GM23338 (cell line): Measurements from ENCODE around the gene NBEAL2. TPM values are rescaled to one million over a fixed set of nuclear protein-coding genes. Genes with fewer than 3 reads are reported as not detected.

Experiments
- ATAC-seq: fragments of 200-7000 bp; cut with Tn5 transposase; 3 replicates; pipeline ENCODE4 v1.9.1; 2020
- DNase-seq: peaks from one replicate; pipeline ENCODE4 v3.0.0-alpha.2; 2015; ENCODE audit warnings: low spot score
- H2AFZ ChIP-seq: fragments of 200-600 bp; sonication (generic); 2 replicates; pipeline ENCODE4 v1.8.0; 2016; ENCODE audit warnings: antibody characterized with exemption, mild to moderate bottlenecking, moderate library complexity
- H3F3A ChIP-seq: fragments of 200-600 bp; sonication (generic); replicated peaks from 2 replicates; pipeline ENCODE4 v1.8.0; 2017; ENCODE audit warnings: antibody characterized with exemption, mixed run types, low read depth
- H3K27ac ChIP-seq: fragments of 200-600 bp; sonication (generic); 2 replicates; pipeline ENCODE4 v1.6.1; 2016; ENCODE audit warnings: low read depth
- H3K27me3 ChIP-seq: fragments of 200-600 bp; sonication (generic); 2 replicates; pipeline ENCODE4 v1.8.0; 2016; ENCODE audit warnings: mild to moderate bottlenecking, mixed run types, moderate library complexity; ENCODE audit not compliant: insufficient read depth
- H3K36me3 ChIP-seq: fragments of 200-600 bp; sonication (generic); 2 replicates; pipeline ENCODE4 v1.8.0; 2016; ENCODE audit warnings: mild to moderate bottlenecking; ENCODE audit not compliant: insufficient read depth
- H3K4me1 ChIP-seq: fragments of 200-600 bp; sonication (generic); 2 replicates; pipeline ENCODE4 v1.8.0; 2016; ENCODE audit warnings: mild to moderate bottlenecking, moderate library complexity; ENCODE audit not compliant: insufficient read depth
- H3K4me2 ChIP-seq: fragments of 200-600 bp; sonication (generic); 2 replicates; pipeline ENCODE4 v1.7.1; 2017; ENCODE audit warnings: mixed run types
- H3K4me3 ChIP-seq: fragments of 200-600 bp; sonication (generic); 2 replicates; pipeline ENCODE4 v1.6.1; 2016; ENCODE audit warnings: mixed run types
- H3K79me2 ChIP-seq: fragments of 200-600 bp; sonication (generic); replicated peaks from 2 replicates; pipeline ENCODE4 v1.8.0; 2017; ENCODE audit warnings: mild to moderate bottlenecking; ENCODE audit not compliant: insufficient read depth
- H3K9me2 ChIP-seq: fragments of 200-600 bp; sonication (generic); 2 replicates; pipeline ENCODE4 v1.8.0; 2017; ENCODE audit not compliant: insufficient read depth
- H4K20me1 ChIP-seq: fragments of 200-600 bp; sonication (generic); replicated peaks from 2 replicates; pipeline ENCODE4 v1.8.0; 2017; ENCODE audit warnings: mild to moderate bottlenecking; ENCODE audit not compliant: insufficient read depth
- H3K27ac Mint-ChIP-seq: 2 replicates; pipeline ENCODE4 v1.8.0; 2020; ENCODE audit warnings: inconsistent platforms, mild to moderate bottlenecking, moderate library complexity, mixed read lengths
- H3K27me3 Mint-ChIP-seq: 3 replicates; pipeline ENCODE4 v1.8.0; 2022; ENCODE audit warnings: low read depth, mild to moderate bottlenecking, moderate library complexity, mixed read lengths, inconsistent platforms; ENCODE audit not compliant: insufficient read depth, poor library complexity
- H3K36me3 Mint-ChIP-seq: 3 replicates; pipeline ENCODE4 v1.8.0; 2021; ENCODE audit warnings: low read depth, mild to moderate bottlenecking, inconsistent platforms, moderate library complexity, mixed read lengths
- H3K4me1 Mint-ChIP-seq: 3 replicates; pipeline ENCODE4 v1.8.0; 2020; ENCODE audit warnings: mild to moderate bottlenecking, inconsistent platforms, mixed read lengths
- H3K4me3 Mint-ChIP-seq: 3 replicates; pipeline ENCODE4 v1.8.0; 2021; ENCODE audit warnings: moderate library complexity, mild to moderate bottlenecking, inconsistent platforms, mixed read lengths
- H3K9me3 Mint-ChIP-seq: 3 replicates; pipeline ENCODE4 v1.8.0; 2020; ENCODE audit warnings: moderate library complexity, mild to moderate bottlenecking, inconsistent platforms, mixed read lengths
- CTCF ChIP-seq, 2 experiments: fragments of 200-600 bp in 1 of 2; sonication (generic) in 1 of 2; conservative IDR thresholded peaks; 2 replicates each; pipeline versions ENCODE4 v1.5.1 to v1.6.1; 2016 to 2017; ENCODE audit warnings: antibody characterized with exemption in 2 of 2, low read depth in 2 of 2, mild to moderate bottlenecking in 2 of 2, moderate library complexity in 1 of 2
- EZH2phosphoT487 ChIP-seq: fragments of 200-600 bp; sonication (generic); IDR thresholded peaks from one replicate; pipeline ENCODE4 v1.8.1; 2018; ENCODE audit warnings: antibody characterized with exemption; ENCODE audit not compliant: unreplicated experiment
- JUNB ChIP-seq: IDR thresholded peaks from one replicate; pipeline ENCODE4 v1.6.1; 2016; ENCODE audit warnings: antibody characterized with exemption; ENCODE audit not compliant: unreplicated experiment
- NANOG ChIP-seq: IDR thresholded peaks from 2 replicates; pipeline ENCODE4 v1.6.1; 2016; ENCODE audit warnings: antibody characterized with exemption, borderline replicate concordance
- POLR2AphosphoS5 ChIP-seq: IDR thresholded peaks from 2 replicates; pipeline ENCODE4 v1.6.1; 2016; ENCODE audit warnings: antibody characterized with exemption, low read depth
- REST ChIP-seq: IDR thresholded peaks from one replicate; pipeline ENCODE4 v1.6.1; 2018; ENCODE audit warnings: antibody characterized with exemption; ENCODE audit not compliant: unreplicated experiment
- STAT1 ChIP-seq: IDR thresholded peaks from one replicate; pipeline ENCODE4 v1.6.1; 2016; ENCODE audit warnings: antibody characterized with exemption; ENCODE audit not compliant: unreplicated experiment
- ZNF331 ChIP-seq: fragments of 250-450 bp; sonication (Bioruptor Pico); IDR thresholded peaks from 2 replicates; pipeline ENCODE4 v1.5.0; 2020; ENCODE audit warnings: low read depth, mild to moderate bottlenecking, moderate library complexity
- polyA plus RNA-seq: library from polyadenylated mRNA; unstranded; fragments of >200 nt; fragmentation: Nextera tagmentation; extraction: Ambion mirVana; gene quantifications from 2 replicates; pipeline ENCODE4 v1.2.1, GENCODE V29; 2016
- total RNA-seq: library from RNA; depleted of rRNA; stranded (reverse); fragments of >200 nt; shearing (Covaris generic); gene quantifications from 2 replicates; pipeline ENCODE4 v1.2.3, GENCODE V29; 2014

Gene NBEAL2
- total and polyA plus RNA-seq, 2 experiments from 2014 or later = 13.5 to 79.9 TPM

GRCh38 chr3:46930166-46930944 is 49.1 kb upstream of the NBEAL2 start (continued):
- TF ChIP-seq REST (no peak), STAT1 (no peak), CTCF (conservative IDR thresholded peaks at IDR 0.05; ENCODE audit: low read depth in 2 of 2) (no peak), JUNB (no peak)

- H3F3A ChIP-seq = 0 out of 2 replicates have a peak, but pooled peaks cover 1% of the 10 kb centered on the region
- H3K4me1 ChIP-seq = peaks cover 8% of the 10 kb centered on the region; the same call in 1 of the 2 replicates
- peaks cover 31% of the 10 kb centered on the region for H4K20me1 ChIP-seq
- H3K4me2 ChIP-seq = no peak overlapping the region
- H3K4me3 Mint-ChIP-seq = no peak overlapping the region
- no peaks in the 10 kb centered on the region for H3K27me3 ChIP-seq
- H3K4me1 Mint-ChIP-seq = peaks cover 32% of the 10 kb centered on the region
- peak overlapping the region; percentile 70 for H3K27ac Mint-ChIP-seq
- no peaks in the 10 kb centered on the region for H3K9me2 ChIP-seq
- no peak overlapping the region for H3K4me3 ChIP-seq
- peak; percentile 10; the same call in 2 of the 3 replicates for ATAC-seq
- DNase-seq = no peak
- peaks cover 4% of the 10 kb centered on the region for H3K27me3 Mint-ChIP-seq
- no peak overlapping the region for H2AFZ ChIP-seq
- H3K36me3 ChIP-seq = no peaks in the 10 kb centered on the region
- H3K36me3 Mint-ChIP-seq = no peaks in the 10 kb centered on the region; the same call in 2 of the 3 replicates
- H3K79me2 ChIP-seq = peaks cover 74% of the 10 kb centered on the region
- no peak overlapping the region for H3K27ac ChIP-seq
- no peaks in the 10 kb centered on the region for H3K9me3 Mint-ChIP-seq
- TF ChIP-seq NANOG = no peak
- no peak for TF ChIP-seq REST
- TF ChIP-seq EZH2phosphoT487 = no peak
- TF ChIP-seq POLR2AphosphoS5 = no peak
- TF ChIP-seq ZNF331 = no peak
- no peak for TF ChIP-seq JUNB
- TF ChIP-seq CTCF (conservative IDR thresholded peaks at IDR 0.05; ENCODE audit: low read depth in 2 of 2) = no peak
These were observed 48.5 kb upstream of the NBEAL2 start for GRCh38 chr3:46930945-46931403.
